ENCODE data around the gene UVSSA. TPM values are rescaled to one million over a fixed set of nuclear protein-coding genes. Genes with fewer than 3 reads are reported as not detected.

The UVSSA gene
- total and polyA plus RNA-seq, 8 donors, result 12.8 to 36.6 (median 18.8) TPM

GRCh38 chr4:1381944-1382541 is 35.0 kb downstream of the UVSSA start:
- H3K27ac ChIP-seq, result no peak overlapping the region
- no peak for TF ChIP-seq CTCF (IDR thresholded peaks at IDR 0.05)
- no peak for ATAC-seq
- peaks cover 0 to 64% of the 10 kb centered on the region in 2 donors for H3K36me3 ChIP-seq
- H3K27me3 ChIP-seq, result no peaks in the 10 kb centered on the region
- DNase-seq, result peak in 1 of 4 donors; percentile 73
- intact Hi-C loops (cut with DNase I), result no loop called here
- H3K9me3 ChIP-seq, result no peaks in the 10 kb centered on the region
- H3K4me1 ChIP-seq, result no peaks in the 10 kb centered on the region
- H3K4me3 ChIP-seq, result no peak overlapping the region

- Histone ChIP-seq H3K27me3 (no peaks in the 10 kb centered on the region), H3K4me1 (no peaks in the 10 kb centered on the region), H3K9me3 (peaks cover 0 to 2% of the 10 kb centered on the region in 2 donors), H3K4me3 (no peak overlapping the region), H3K36me3 (peaks cover 0 to 62% of the 10 kb centered on the region in 2 donors), H3K27ac (no peak overlapping the region)
- no peak for ATAC-seq
- intact Hi-C loops (cut with DNase I), result no loop called here
- TF ChIP-seq CTCF (IDR thresholded peaks at IDR 0.05), result no peak
- peak in 1 of 4 donors; percentile 71 for DNase-seq
Observed at GRCh38 chr4:1382776-1383727, 36.0 kb downstream of the UVSSA start.

- Histone ChIP-seq H3K27ac (no peak overlapping the region), H3K4me1 (no peaks in the 10 kb centered on the region), H3K9me3 (peaks cover 0 to 11% of the 10 kb centered on the region in 2 donors), H3K27me3 (no peaks in the 10 kb centered on the region), H3K4me3 (no peak overlapping the region), H3K36me3 (peaks cover 0 to 69% of the 10 kb centered on the region in 2 donors)
- peak in 1 of 4 donors; percentile 61 for DNase-seq
- no peak for TF ChIP-seq CTCF (IDR thresholded peaks at IDR 0.05)
- no peak for ATAC-seq
- intact Hi-C loops (cut with DNase I), result no loop called here
Observed at GRCh38 chr4:1383728-1384591, 37.0 kb downstream of the UVSSA start.

- no peak for ATAC-seq
- H3K4me1 ChIP-seq, result no peaks in the 10 kb centered on the region
- H3K36me3 ChIP-seq, result peaks cover 0 to 69% of the 10 kb centered on the region in 2 donors
- intact Hi-C loops (cut with DNase I), result no loop called here
- no peak overlapping the region for H3K27ac ChIP-seq
- H3K9me3 ChIP-seq, result peaks cover 0 to 17% of the 10 kb centered on the region in 2 donors
- no peak overlapping the region for H3K4me3 ChIP-seq
- TF ChIP-seq CTCF (IDR thresholded peaks at IDR 0.05), result no peak
- DNase-seq, result peak in 1 of 4 donors; percentile 69
- H3K27me3 ChIP-seq, result no peaks in the 10 kb centered on the region
Observed at GRCh38 chr4:1384675-1385372, 37.8 kb downstream of the UVSSA start.

Data from left lung (tissue), 10 donors.